ENCODE data around the gene MKS1. TPM values are rescaled to one million over a fixed set of nuclear protein-coding genes. Genes with fewer than 3 reads are reported as not detected.

The MKS1 gene
- total RNA-seq, 4 donors from 2014 or later, result 11.0 to 25.1 (median 17.2) TPM

DNA sequence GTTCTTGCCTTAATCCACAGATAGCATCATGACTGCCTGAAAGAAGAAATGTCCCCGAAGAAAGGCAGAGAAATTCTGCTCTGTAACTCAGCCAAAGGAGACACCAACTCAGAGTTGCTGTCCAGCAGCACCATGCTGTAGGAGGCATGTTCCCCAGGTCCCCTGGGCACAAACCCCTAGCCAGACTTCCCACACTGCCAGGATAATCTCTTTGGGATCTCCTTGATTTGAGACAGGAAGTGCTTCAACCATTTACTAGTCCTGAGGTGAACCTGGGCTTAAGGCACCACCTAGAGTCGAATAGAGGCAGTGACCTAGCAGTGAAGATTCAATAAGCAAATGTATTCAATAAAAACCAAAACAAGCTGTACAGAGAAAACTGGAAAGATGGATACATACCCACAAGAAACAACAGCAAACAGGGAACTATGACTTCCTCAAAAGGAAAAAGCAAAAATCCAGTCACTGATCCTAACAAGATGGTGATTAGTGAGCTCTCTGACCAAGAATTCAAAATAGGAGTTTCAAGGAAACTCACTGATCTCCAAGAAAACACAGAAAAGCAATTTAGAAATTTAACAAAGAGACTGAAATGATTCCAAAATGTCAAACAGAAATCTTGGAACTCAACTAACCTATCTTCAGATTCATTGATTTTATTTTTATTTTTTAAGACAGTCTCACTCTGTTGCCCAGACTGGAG is 46.5 kb downstream of the MKS1 start:
- 30% methylated on average over 2 of the region's 2 CpGs for WGBS
- Histone ChIP-seq H3K4me1 (no peaks in the 10 kb centered on the region), H3K27ac (no peak overlapping the region), H3K9me3 (no peaks in the 10 kb centered on the region), H3K27me3 (peaks cover 8% of the 10 kb centered on the region), H3K4me3 (no peak overlapping the region), H3K36me3 (no peaks in the 10 kb centered on the region)
- TF ChIP-seq, protein P1, sequence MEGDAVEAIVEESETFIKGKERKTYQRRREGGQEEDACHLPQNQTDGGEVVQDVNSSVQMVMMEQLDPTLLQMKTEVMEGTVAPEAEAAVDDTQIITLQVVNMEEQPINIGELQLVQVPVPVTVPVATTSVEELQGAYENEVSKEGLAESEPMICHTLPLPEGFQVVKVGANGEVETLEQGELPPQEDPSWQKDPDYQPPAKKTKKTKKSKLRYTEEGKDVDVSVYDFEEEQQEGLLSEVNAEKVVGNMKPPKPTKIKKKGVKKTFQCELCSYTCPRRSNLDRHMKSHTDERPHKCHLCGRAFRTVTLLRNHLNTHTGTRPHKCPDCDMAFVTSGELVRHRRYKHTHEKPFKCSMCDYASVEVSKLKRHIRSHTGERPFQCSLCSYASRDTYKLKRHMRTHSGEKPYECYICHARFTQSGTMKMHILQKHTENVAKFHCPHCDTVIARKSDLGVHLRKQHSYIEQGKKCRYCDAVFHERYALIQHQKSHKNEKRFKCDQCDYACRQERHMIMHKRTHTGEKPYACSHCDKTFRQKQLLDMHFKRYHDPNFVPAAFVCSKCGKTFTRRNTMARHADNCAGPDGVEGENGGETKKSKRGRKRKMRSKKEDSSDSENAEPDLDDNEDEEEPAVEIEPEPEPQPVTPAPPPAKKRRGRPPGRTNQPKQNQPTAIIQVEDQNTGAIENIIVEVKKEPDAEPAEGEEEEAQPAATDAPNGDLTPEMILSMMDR (IDR thresholded peaks at IDR 0.05), result peak in 1 of 2 donors; percentile 21
- no peak for TF ChIP-seq POLR2AphosphoS5 (IDR thresholded peaks at IDR 0.05)
- DNase-seq (ENCODE audit: low spot score in 2 of 2), result no peak

DNA sequence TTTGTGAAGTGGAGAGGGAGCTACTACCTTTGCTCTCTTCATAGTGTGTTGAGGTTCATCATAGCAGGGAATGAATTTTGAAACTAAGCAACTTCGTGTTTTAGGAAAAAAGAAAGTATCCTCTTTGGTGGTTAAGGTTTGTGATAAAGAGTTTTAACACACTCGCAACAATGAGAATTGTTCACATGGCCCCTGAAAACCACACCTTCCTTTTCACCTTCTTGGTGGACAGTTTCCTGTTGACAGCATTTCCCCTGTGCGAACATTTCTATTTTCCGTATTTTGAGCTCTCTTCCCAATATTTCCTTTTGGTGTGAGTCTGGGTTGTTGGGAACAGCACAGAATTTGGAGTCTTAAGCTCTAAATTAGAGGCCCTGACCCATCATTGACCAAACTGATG is 48.4 kb downstream of the MKS1 start:
- H3K9me3 ChIP-seq, result no peaks in the 10 kb centered on the region
- no peak for DNase-seq (ENCODE audit: low spot score in 2 of 2)
- no peaks in the 10 kb centered on the region for H3K36me3 ChIP-seq
- TF ChIP-seq POLR2A (IDR thresholded peaks at IDR 0.05), result no peak
- TF ChIP-seq EP300 (IDR thresholded peaks at IDR 0.05), result no peak
- TF ChIP-seq, protein P1 (IDR thresholded peaks at IDR 0.05), result no peak
- TF ChIP-seq POLR2AphosphoS5 (IDR thresholded peaks at IDR 0.05), result no peak
- H3K4me1 ChIP-seq, result no peaks in the 10 kb centered on the region
- 62% methylated on average over 4 of the region's 4 CpGs for WGBS
- H3K27me3 ChIP-seq, result peaks cover 21% of the 10 kb centered on the region
- H3K27ac ChIP-seq, result no peak overlapping the region
- H3K4me3 ChIP-seq, result no peak overlapping the region

DNA sequence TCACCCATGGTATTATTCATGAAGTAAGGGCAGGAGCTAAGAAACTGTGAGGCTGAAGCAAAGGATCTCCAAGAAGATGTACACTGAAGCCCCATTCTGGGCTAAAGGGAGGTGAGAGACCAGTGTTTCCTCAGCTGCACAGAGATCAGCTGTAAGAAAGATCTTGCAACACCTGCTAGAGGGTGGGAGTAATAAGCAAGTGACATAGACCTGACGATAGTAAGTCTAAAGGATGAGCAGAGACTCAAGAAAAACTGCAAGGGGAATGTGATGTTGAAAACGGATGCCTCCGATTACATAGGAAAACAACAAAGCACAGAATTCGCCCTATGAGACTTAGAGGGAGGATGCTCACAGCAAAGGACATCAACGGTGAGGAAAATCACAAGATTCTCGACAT is 52.4 kb downstream of the MKS1 start, which contains the start of gene OR4D2:
OR4D2 (plus strand) TSS at position 301 of the 400 bp plus-strand sequence. CDS start 2,674 bp downstream, outside the sequence.
- peaks cover 21% of the 10 kb centered on the region for H3K27me3 ChIP-seq
- WGBS, result 63% methylated on average over 6 of the region's 6 CpGs

DNA sequence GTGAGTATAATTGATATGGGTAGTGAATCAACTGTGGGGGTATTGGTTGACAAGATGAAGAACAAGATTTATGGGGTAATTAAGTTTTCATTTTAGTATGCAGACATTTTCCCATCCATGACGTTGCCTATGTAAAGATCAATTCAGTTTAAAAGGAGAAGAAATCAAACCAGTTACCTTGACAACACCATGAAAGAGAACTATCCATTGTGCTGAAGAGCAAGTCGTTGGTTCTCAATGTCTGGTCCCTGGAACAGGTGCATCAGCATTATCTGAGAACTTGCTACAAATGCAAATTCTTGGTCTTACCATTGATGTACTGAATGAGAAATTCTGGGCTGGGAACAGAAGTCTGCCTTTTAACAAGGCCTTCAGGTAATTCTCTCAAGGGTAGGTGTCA is 53.1 kb downstream of the MKS1 start:
- H3K36me3 ChIP-seq, result no peaks in the 10 kb centered on the region
- H3K4me3 ChIP-seq, result no peak overlapping the region
- H3K27me3 ChIP-seq, result peaks cover 21% of the 10 kb centered on the region
- DNase-seq (ENCODE audit: low spot score in 2 of 2), result no peak
- H3K9me3 ChIP-seq, result no peaks in the 10 kb centered on the region
- WGBS, result 13% methylated on average over 2 of the region's 2 CpGs
- no peaks in the 10 kb centered on the region for H3K4me1 ChIP-seq
- H3K27ac ChIP-seq, result no peak overlapping the region
- TF ChIP-seq EP300 (IDR thresholded peaks at IDR 0.05), result no peak
- TF ChIP-seq, protein P1 (IDR thresholded peaks at IDR 0.05), result no peak
- TF ChIP-seq POLR2A (IDR thresholded peaks at IDR 0.05), result no peak
- no peak for TF ChIP-seq POLR2AphosphoS5 (IDR thresholded peaks at IDR 0.05)

More for the DNA sequence above, 52.4 kb downstream of the MKS1 start, which contains the start of gene OR4D2:
- Histone ChIP-seq H3K27ac (no peak within 1 kb of the TSS), H3K4me3 (no peak within 1 kb of the TSS), H3K36me3 (no peaks in the 10 kb centered on the region), H3K9me3 (no peaks in the 10 kb centered on the region), H3K4me1 (no peaks in the 10 kb centered on the region)
- TF ChIP-seq, protein P1 (IDR thresholded peaks at IDR 0.05), result no peak
- no peak for TF ChIP-seq EP300 (IDR thresholded peaks at IDR 0.05)
- no peak for TF ChIP-seq POLR2AphosphoS5 (IDR thresholded peaks at IDR 0.05)
- TF ChIP-seq POLR2A (IDR thresholded peaks at IDR 0.05), result no peak
- DNase-seq (ENCODE audit: low spot score in 2 of 2), result no peak

DNA sequence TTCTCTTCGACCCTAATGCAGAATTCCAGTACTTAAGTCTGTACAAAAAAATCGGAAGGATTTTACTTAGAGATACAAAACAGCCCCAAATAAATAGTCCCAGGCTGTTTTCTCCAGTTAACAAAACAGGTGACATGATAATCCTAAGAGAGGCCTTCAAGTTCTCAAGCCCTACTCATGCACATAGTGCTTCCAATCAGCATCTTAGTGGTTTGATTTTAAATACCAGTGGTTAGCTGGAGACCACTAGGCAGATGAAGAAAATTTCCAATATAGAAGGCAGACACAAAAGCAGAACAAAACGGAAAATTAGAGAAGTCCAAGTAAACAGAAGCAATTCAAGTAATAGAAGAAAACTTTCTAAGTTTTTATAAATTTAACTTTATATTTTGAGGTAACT is 57.5 kb downstream of the MKS1 start:
- DNase-seq (ENCODE audit: low spot score in 2 of 2), result no peak

More for the DNA sequence above, 57.5 kb downstream of the MKS1 start:
- Histone ChIP-seq H3K4me1 (peaks cover 10% of the 10 kb centered on the region), H3K4me3 (no peak overlapping the region), H3K27me3 (peaks cover 39% of the 10 kb centered on the region), H3K27ac (no peak overlapping the region), H3K9me3 (no peaks in the 10 kb centered on the region), H3K36me3 (no peaks in the 10 kb centered on the region)
- WGBS, result 80% methylated on average over 3 of the region's 3 CpGs
- TF ChIP-seq, protein P1 (IDR thresholded peaks at IDR 0.05), result no peak
- TF ChIP-seq POLR2AphosphoS5 (IDR thresholded peaks at IDR 0.05) (no peak), POLR2A (IDR thresholded peaks at IDR 0.05) (no peak), EP300 (IDR thresholded peaks at IDR 0.05) (no peak)
